GM18508 (cell line): ENCODE measurements around the gene PLEKHG4.

ENCODE experiments used
- ATAC-seq: cut with Tn5 transposase; IDR thresholded peaks from one replicate; pipeline ENCODE4 v1.9.1; 2021; ENCODE audit warnings: moderate number of reproducible peaks; ENCODE audit not compliant: insufficient read depth, unreplicated experiment

The PLEKHG4 gene

GRCh38 chr16:67317853-67318252, 38.5 kb downstream of the PLEKHG4 start:
- no peak for ATAC-seq

DNA sequence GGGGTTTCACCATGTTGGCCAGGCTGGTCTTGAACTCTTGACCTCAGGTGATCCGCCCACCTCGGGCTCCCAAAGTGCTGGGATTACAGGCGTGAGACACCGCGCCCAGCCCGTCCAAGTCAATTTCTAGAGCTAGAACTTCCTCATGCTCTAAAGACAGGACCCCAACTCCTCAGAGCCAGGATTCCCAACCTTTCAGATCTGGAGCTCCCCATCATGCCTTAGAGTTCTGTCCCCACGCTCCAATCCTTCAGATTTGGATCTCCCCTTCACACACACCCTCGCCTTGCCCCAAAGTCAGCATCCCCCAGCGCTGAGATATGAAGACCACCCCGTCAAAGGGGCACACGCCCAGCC, 46.8 kb downstream of the PLEKHG4 start:
- no peak for ATAC-seq

DNA sequence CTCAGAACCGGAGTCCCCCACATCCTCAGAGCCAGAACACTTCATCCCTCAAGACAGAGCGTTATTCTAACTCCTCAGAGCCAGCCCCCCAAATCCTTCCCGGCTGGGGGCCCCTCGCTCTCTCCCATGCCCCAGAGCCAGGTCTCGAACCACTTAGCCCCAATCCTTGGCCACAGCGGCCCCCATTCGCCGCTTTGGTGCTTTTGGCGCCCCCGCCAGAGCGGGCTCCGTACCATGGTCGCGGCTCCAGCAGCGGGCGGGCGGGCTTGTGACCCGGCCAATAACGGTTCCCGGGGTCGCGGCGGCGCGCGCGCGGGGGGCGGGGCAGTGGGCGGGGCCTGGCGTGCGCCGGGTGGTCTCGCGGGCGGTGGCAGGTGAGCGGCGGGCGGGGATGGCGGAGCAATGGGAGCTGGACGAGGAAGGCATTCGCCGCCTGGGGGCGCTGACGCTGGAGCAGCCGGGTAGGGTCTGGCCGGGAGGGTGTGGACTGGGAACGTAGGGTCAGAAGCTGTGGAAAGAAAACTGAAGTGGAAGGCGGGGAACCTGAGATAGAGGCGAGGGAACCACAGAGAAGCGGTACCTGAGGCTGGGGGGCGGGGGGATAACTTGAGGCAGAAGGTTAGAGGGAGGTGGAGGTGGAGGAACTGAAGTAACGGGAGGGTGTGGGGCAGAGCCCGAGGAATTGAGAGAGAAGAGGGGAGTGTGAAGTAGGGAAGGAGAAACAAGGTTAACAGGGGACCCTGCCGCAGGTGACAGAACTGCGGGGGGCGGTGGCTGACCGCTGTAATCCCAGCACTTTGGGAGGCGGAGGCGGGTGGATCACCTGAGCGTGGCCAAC, 47.4 kb downstream of the PLEKHG4 start, which contains the start of the genes KCTD19 and LRRC36:
KCTD19 (minus strand) TSS at position 270 of the 838 bp plus-strand sequence; CDS start at position 236, 34 bp downstream.
LRRC36 (plus strand) TSS at position 344 of the 838 bp plus-strand sequence; CDS start at position 392, 48 bp downstream.
- ATAC-seq: no peak

- ATAC-seq: no peak
Measured at GRCh38 chr16:67327743-67328142, 48.4 kb downstream of the PLEKHG4 start.

DNA sequence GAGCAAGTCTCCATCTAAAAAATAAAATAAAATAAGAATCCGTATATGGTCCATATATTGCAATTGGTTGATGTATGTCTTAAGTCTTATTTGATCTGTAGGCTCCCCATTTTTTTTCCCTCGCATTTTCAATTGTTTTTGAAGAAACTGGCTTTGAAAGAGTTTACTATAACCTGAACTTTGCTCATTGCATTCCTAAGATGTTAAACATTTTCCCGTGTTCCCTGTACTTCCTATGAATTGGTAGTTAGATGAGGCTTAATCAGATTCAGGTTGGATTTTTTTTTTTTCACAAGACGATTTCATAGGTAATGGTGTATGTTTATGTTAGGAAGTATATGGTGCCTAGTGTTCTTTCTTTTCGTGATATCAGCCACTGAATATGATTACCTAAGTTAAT, 50.6 kb downstream of the PLEKHG4 start:
- ATAC-seq: no peak

DNA sequence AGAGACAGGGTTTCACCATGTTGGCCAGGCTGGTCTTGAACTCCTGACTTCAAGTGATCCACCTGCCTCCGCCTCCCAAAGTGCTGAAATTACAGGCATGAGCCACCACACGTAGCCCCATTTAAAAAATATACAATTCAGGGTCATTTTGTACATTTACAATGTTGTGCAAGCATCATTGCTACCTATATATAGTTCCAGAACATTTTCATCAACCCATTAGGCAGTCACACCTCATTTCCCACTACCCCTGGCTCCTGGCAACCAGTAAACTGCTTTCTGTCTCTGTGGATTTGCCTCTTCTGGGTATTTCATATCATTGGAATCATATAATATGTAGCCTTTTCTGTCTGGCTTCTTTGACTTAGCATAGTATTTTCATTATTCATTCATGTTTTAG, 54.0 kb downstream of the PLEKHG4 start:
- no peak for ATAC-seq

- no peak for ATAC-seq
Measured at GRCh38 chr16:67336116-67336515, 56.8 kb downstream of the PLEKHG4 start.

DNA sequence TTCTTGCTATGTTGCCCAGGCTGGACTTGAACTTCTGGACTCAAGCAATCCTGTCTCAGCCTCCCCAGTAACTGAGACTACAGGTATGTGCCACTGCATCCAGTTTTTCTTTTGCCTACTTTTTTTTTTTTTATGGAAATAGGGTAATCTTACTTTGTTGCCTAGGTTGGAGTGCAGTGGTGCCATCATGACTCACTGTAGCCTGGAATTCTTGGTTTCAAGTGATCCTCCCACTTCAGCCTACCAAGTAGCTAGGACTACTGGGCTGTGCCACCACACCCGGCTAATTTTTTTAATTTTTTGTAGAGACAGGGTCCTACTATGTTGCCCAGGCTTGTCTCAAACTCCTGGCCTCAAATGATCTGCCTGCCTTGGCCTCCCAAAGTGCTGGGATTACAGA, 57.3 kb downstream of the PLEKHG4 start:
- no peak for ATAC-seq
